Measurements from ENCODE around the gene KRTAP13-2.

- TF ChIP-seq CTCF (IDR thresholded peaks at IDR 0.05) = no peak
- no peak for TF ChIP-seq POLR2A (IDR thresholded peaks at IDR 0.05)
Measured at GRCh38 chr21:30354308-30355005, 17.6 kb downstream of the KRTAP13-2 start.

Data from right lobe of liver (tissue), 4 donors.